ENCODE data around the gene SERGEF.

DNA sequence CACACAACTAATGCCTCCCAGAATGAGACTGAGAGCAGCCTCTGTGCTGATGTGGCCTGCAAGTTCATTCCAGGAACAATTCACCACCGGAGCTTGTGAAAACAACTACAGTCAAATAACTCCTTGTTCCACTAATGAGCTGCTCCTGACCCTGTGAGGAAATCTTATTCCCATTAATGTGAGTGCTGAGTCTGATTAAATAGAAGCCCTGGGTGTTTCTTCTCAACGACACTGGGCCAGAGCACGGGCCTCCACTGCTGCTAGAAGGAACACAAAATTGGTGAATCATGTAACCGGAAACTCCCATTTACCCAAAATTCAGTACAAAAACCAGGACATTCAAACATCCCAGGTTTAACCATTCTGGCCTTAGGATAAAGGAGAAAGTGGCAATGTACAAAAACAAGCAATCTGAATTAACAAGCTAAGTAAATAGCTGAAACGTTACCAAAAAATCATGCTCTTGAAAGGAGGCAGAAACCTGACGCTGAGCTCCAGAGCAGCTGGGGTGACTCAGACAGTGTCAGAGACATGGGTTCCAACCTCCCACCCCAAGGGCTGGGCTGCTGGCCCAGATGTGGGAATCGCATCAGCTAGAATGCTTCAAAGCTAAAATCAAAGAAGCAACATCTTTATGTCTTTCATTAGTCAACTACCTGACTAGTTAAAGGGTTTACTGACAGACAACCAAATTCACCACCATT lies 26.7 kb downstream of the SERGEF start:
- TF ChIP-seq CTCF (conservative IDR thresholded peaks at IDR 0.05) (no peak), ZFX (IDR thresholded peaks at IDR 0.05) (no peak)
